H1 (cell line): ENCODE data around the gene TNPO3. TPM values are rescaled to one million over a fixed set of nuclear protein-coding genes. Genes with fewer than 3 reads are reported as not detected.

ENCODE experiments used
- ASH2L ChIP-seq: fragments of 200-600, 300-600 bp; sonication (generic); IDR thresholded peaks from one replicate; pipeline ENCODE4 v1.7.1; 2017; ENCODE audit warnings: low read length
- BRCA1 ChIP-seq: IDR thresholded peaks from 2 replicates; pipeline ENCODE4 v1.6.1; 2012; ENCODE audit warnings: low read depth, low read length, improper control_type of control experiment
- GABPA ChIP-seq: IDR thresholded peaks from 2 replicates; pipeline ENCODE4 v1.6.1; 2011; ENCODE audit warnings: mild to moderate bottlenecking, low read length, moderate library complexity, borderline replicate concordance; ENCODE audit not compliant: insufficient read depth
- POLR2AphosphoS5 ChIP-seq: IDR thresholded peaks from 2 replicates; pipeline ENCODE4 v1.6.1; 2011; ENCODE audit warnings: low read depth, low read length
- POU5F1 ChIP-seq: IDR thresholded peaks from 2 replicates; pipeline ENCODE4 v1.6.1; 2011; ENCODE audit warnings: low read depth, mild to moderate bottlenecking, low read length, moderate library complexity
- SIN3A ChIP-seq, 2 experiments: IDR thresholded peaks in 1 of 2; conservative IDR thresholded peaks in 1 of 2; 2 replicates each; pipeline ENCODE4 v1.6.1; 2011 to 2012; ENCODE audit warnings: low read length in 2 of 2, improper control_type of control experiment in 1 of 2, low read depth in 1 of 2, mild to moderate bottlenecking in 1 of 2
- SUZ12 ChIP-seq: fragments of 200-600 bp; sonication (generic); IDR thresholded peaks from 2 replicates; pipeline ENCODE4 v1.6.1; 2012; ENCODE audit warnings: mild to moderate bottlenecking, inconsistent platforms, low read length, moderate library complexity, mixed read lengths
- TEAD4 ChIP-seq: IDR thresholded peaks from 2 replicates; pipeline ENCODE4 v1.6.1; 2012; ENCODE audit warnings: low read depth, low read length, inconsistent platforms, mixed read lengths
- polyA plus RNA-seq, 7 experiments: library from polyadenylated mRNA; depleted of rRNA in 3 of 7; stranded (reverse) in 5 of 7; unstranded in 2 of 7; fragments of >200 nt in 5 of 7; fragments of 200-250 nt in 2 of 7; gene quantifications; 1 replicate in 5 of 7; 2 replicates in 1 of 7; 4 replicates in 1 of 7; pipeline versions ENCODE4 v1.2.1 to v1.2.3, GENCODE V29; 2011 to 2013; ENCODE audit warnings: missing spikeins in 2 of 7, mixed read lengths in 2 of 7
- total RNA-seq: library from RNA; stranded (reverse); fragmentation: NEBNext Ultra II Directional; extraction: Animal tissue kit (Norgen Biotek cat#: 25700); gene quantifications from 2 replicates; pipeline ENCODE4 v1.2.1, GENCODE V29; 2021

TNPO3 gene
- total and polyA plus RNA-seq, 2 of the 8 experiments (the other 6 are each of a cell fraction or from before 2014, with no cell fraction given): 67.6 to 99.2 TPM

DNA sequence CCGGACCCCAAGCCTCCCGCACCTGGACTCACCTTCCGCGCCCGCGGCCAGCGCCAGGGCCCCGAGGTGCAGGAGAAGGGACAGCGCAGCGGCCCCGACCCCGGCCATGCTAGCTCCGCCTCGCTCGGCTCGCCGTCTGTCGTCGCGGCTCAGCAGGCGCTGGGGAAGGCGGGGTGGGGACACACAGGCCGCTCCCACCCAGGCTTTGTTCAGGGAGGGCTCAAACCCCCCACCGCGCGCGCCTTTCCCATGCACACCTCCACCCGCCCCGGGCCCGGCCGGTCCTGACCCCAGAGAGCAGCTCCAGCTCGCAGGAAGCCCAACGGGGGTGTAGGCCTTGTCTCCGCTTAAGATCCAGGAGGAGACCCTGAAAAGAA lies 144.4 kb downstream of the TNPO3 start, which contains the start of gene KCP (continued):
- peak; percentile 47; the same call in 1 of the 2 replicates for TF ChIP-seq SUZ12
- no peak for TF ChIP-seq POLR2AphosphoS5
- no peak for TF ChIP-seq GABPA
- TF ChIP-seq BRCA1: no peak
- no peak for TF ChIP-seq ASH2L
- no peak for TF ChIP-seq SIN3A (conservative IDR thresholded peaks at IDR 0.05 in 1 of 2, IDR thresholded peaks at IDR 0.05 in 1 of 2; ENCODE audit: low read depth in 1 of 2, low read length in 2 of 2)
- TF ChIP-seq POU5F1: no peak
- TF ChIP-seq TEAD4: no peak
